HEK293 (cell line): ENCODE results near the gene PRRC2C.

ENCODE experiments used
- CTCF ChIA-PET: fragments of 350-600 bp; formaldehyde crosslinking; extraction: SDS; loops from one replicate; lab custom pipeline; 2021; ENCODE audit warnings: antibody characterized with exemption; lab: Yijun Ruan, JAX
- POLR2A ChIA-PET: fragments of 300-600 bp; formaldehyde crosslinking; extraction: SDS; loops from one replicate; lab custom pipeline; 2020; ENCODE audit warnings: antibody characterized with exemption, inconsistent platforms; lab: Yijun Ruan, JAX
- H3K27ac ChIP-seq: fragments of 200-500 bp; sonication (Bioruptor generic); 2 replicates; pipeline ENCODE4 v1.5.1; 2014; ENCODE audit warnings: low read depth, low read length, control low read depth, inconsistent platforms; ENCODE audit errors: extremely low read depth
- H3K36me3 ChIP-seq, 2 experiments: fragments of 200-500 bp in 1 of 2; sonication (Bioruptor generic) in 1 of 2; 1 replicate in 1 of 2; 2 replicates in 1 of 2; pipeline ENCODE4 v1.5.1; 2014 to 2017; ENCODE audit warnings: inconsistent platforms in 2 of 2, low read length in 2 of 2; ENCODE audit not compliant: control insufficient read depth in 2 of 2, insufficient read depth in 1 of 2
- H3K4me1 ChIP-seq: fragments of 200-500 bp; sonication (Bioruptor generic); 2 replicates; pipeline ENCODE4 v1.5.1; 2014; ENCODE audit warnings: mild to moderate bottlenecking, low read length, inconsistent platforms; ENCODE audit not compliant: control insufficient read depth, insufficient read depth
- H3K4me3 ChIP-seq: 2 replicates; pipeline ENCODE4 v1.5.1; 2011; ENCODE audit warnings: low read depth, mild to moderate bottlenecking, control low read depth, low read length, moderate library complexity
- H3K9me3 ChIP-seq: fragments of 200-500 bp; sonication (Bioruptor generic); 2 replicates; pipeline ENCODE4 v1.5.1; 2014; ENCODE audit warnings: low read depth, low read length, inconsistent platforms; ENCODE audit not compliant: control insufficient read depth, insufficient read depth
- BCL11A ChIP-seq: fragments of 450-650 bp; formaldehyde crosslinking; IDR thresholded peaks from 2 replicates; pipeline ENCODE4 v1.5.1; 2016; ENCODE audit warnings: low read depth, missing biosample characterization, missing genetic modification characterization
- CTCF ChIP-seq: fragments of 450-650 bp; formaldehyde crosslinking; IDR thresholded peaks from 2 replicates; pipeline ENCODE4 v1.5.1; 2016; ENCODE audit warnings: missing biosample characterization, missing genetic modification characterization
- ZBTB8A ChIP-seq: fragments of 450-650 bp; formaldehyde crosslinking; IDR thresholded peaks from 2 replicates; pipeline ENCODE4 v1.5.1; 2016; ENCODE audit warnings: missing biosample characterization, missing genetic modification characterization
- ZNF214 ChIP-seq: fragments of 450-650 bp; formaldehyde crosslinking; IDR thresholded peaks from 2 replicates; pipeline ENCODE4 v1.5.1; 2017; ENCODE audit warnings: missing biosample characterization, mild to moderate bottlenecking, missing genetic modification characterization, borderline replicate concordance
- ZNF26 ChIP-seq: fragments of 450-650 bp; formaldehyde crosslinking; IDR thresholded peaks from 2 replicates; pipeline ENCODE4 v1.5.1; 2016; ENCODE audit warnings: missing biosample characterization, missing genetic modification characterization
- ZNF416 ChIP-seq: fragments of 450-650 bp; formaldehyde crosslinking; IDR thresholded peaks from 2 replicates; pipeline ENCODE4 v1.5.1; 2016; ENCODE audit warnings: missing biosample characterization, missing genetic modification characterization
- ZNF501 ChIP-seq: fragments of 450-650 bp; formaldehyde crosslinking; IDR thresholded peaks from 2 replicates; pipeline ENCODE4 v1.5.1; 2016; ENCODE audit warnings: missing biosample characterization, missing genetic modification characterization
- ZNF544 ChIP-seq: fragments of 450-650 bp; formaldehyde crosslinking; IDR thresholded peaks from 2 replicates; pipeline ENCODE4 v1.5.0; 2017; ENCODE audit warnings: missing biosample characterization, missing genetic modification characterization
- ZNF626 ChIP-seq: fragments of 450-650 bp; sonication (Bioruptor Pico); formaldehyde crosslinking; IDR thresholded peaks from 2 replicates; pipeline ENCODE4 v1.5.1; 2018; ENCODE audit warnings: missing biosample characterization, missing genetic modification characterization, inconsistent platforms
- ZNF747 ChIP-seq: fragments of 450-650 bp; formaldehyde crosslinking; IDR thresholded peaks from 2 replicates; pipeline ENCODE4 v1.5.1; 2016; ENCODE audit warnings: missing biosample characterization, missing genetic modification characterization
- ZNF792 ChIP-seq: fragments of 450-650 bp; formaldehyde crosslinking; IDR thresholded peaks from 2 replicates; pipeline ENCODE4 v1.5.1; 2016; ENCODE audit warnings: missing biosample characterization, missing genetic modification characterization
- TF ChIP-seq, protein P1 (sequence below): fragments of 450-650 bp; formaldehyde crosslinking; conservative IDR thresholded peaks from 2 replicates; pipeline ENCODE4 v1.5.1; 2016; ENCODE audit warnings: low read depth, missing biosample characterization, missing genetic modification characterization
- TF ChIP-seq, protein P2 (sequence below): fragments of 450-650 bp; formaldehyde crosslinking; optimal IDR thresholded peaks from 2 replicates; pipeline ENCODE3; 2016; ENCODE audit warnings: missing biosample characterization, mild to moderate bottlenecking, missing genetic modification characterization

The PRRC2C gene

DNA sequence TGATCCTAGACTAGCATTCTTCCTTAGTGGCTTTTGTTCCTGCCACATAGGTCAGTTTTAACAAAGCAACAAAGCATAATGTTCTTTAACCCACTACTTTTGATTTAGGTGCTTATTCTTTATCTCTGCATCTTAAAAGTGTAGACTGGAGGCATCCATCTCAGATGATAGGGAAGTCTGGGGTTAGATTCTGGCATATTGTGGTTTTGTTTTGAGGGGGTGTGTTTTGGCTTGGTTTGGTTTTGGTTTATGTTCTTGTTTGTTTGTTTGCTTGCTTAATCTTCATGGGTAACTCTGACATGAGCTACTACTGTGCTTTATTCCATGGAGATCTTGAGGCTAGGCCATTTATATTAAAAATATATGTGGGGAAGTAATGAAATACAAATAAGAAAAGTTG, 96.4 kb downstream of the PRRC2C start (continued):
- no peak for TF ChIP-seq ZNF544 (tag by site-specific recombination)
- no peak for TF ChIP-seq ZNF747 (tag by site-specific recombination)

- Histone ChIP-seq H3K9me3 (no peaks in the 10 kb centered on the region), H3K27ac (no peak overlapping the region)
- POLR2A ChIA-PET = no interaction called here
- TF ChIP-seq ZNF26 = no peak
- no peak for TF ChIP-seq CTCF
- no peak for TF ChIP-seq ZNF626 (tag by site-specific recombination)
- no peak for TF ChIP-seq ZBTB8A
- TF ChIP-seq ZNF792 (tag by site-specific recombination) = no peak
- TF ChIP-seq ZNF501 (tag by site-specific recombination) = no peak
- TF ChIP-seq BCL11A (tag by site-specific recombination) = no peak
- no peak for TF ChIP-seq ZNF747 (tag by site-specific recombination)
- no peak for TF ChIP-seq ZNF416 (tag by site-specific recombination)
- TF ChIP-seq, all 188 proteins: peak for 0
- no peaks in the 10 kb centered on the region for H3K4me1 ChIP-seq
- H3K36me3 ChIP-seq = peaks cover 57 to 90% of the 10 kb centered on the region in 2 experiments
- no peak overlapping the region for H3K4me3 ChIP-seq
- CTCF ChIA-PET = interaction anchor here (0.9 kb wide), 1 partner anchor 62 kb away, joined by 4 read pairs; no protein-coding TSS in a partner anchor
Observed at GRCh38 chr1:171582589-171582988, 97.3 kb downstream of the PRRC2C start.

DNA sequence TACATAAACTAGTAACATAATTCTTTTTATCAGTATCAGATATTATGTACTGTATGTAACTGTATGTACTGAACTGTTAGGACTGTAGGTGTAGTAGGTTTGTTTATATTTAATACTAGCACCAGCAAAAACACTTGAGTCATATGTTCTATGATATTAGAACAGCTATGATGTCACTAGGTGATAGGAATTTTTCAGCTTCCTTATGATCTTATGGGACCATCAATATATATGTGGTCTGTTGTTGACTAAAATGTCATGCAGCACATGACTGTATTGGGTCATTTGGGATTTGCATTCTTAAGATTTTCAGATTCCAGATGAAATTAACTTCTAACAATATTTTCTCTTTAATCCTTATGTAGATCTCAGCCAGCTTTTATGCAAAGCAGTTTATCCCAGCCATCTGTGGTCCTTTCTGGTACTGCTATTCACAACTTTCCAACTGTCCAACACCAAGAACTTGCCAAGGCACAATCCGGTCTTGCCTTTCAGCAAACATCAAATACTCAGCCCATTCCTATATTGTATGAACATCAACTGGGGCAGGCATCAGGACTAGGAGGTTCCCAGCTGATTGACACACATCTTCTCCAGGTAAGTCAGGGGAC, 98.4 kb downstream of the PRRC2C start:
- no peaks in the 10 kb centered on the region for H3K9me3 ChIP-seq
- ChIA-PET CTCF (interaction anchor here (0.9 kb wide), 1 partner anchor 61 kb away, joined by 4 read pairs; no protein-coding TSS in a partner anchor), POLR2A (no interaction called here)
- no peaks in the 10 kb centered on the region for H3K4me1 ChIP-seq
- H3K4me3 ChIP-seq = no peak overlapping the region
- H3K36me3 ChIP-seq = peaks cover 55 to 89% of the 10 kb centered on the region in 2 experiments
- TF ChIP-seq, protein P1, sequence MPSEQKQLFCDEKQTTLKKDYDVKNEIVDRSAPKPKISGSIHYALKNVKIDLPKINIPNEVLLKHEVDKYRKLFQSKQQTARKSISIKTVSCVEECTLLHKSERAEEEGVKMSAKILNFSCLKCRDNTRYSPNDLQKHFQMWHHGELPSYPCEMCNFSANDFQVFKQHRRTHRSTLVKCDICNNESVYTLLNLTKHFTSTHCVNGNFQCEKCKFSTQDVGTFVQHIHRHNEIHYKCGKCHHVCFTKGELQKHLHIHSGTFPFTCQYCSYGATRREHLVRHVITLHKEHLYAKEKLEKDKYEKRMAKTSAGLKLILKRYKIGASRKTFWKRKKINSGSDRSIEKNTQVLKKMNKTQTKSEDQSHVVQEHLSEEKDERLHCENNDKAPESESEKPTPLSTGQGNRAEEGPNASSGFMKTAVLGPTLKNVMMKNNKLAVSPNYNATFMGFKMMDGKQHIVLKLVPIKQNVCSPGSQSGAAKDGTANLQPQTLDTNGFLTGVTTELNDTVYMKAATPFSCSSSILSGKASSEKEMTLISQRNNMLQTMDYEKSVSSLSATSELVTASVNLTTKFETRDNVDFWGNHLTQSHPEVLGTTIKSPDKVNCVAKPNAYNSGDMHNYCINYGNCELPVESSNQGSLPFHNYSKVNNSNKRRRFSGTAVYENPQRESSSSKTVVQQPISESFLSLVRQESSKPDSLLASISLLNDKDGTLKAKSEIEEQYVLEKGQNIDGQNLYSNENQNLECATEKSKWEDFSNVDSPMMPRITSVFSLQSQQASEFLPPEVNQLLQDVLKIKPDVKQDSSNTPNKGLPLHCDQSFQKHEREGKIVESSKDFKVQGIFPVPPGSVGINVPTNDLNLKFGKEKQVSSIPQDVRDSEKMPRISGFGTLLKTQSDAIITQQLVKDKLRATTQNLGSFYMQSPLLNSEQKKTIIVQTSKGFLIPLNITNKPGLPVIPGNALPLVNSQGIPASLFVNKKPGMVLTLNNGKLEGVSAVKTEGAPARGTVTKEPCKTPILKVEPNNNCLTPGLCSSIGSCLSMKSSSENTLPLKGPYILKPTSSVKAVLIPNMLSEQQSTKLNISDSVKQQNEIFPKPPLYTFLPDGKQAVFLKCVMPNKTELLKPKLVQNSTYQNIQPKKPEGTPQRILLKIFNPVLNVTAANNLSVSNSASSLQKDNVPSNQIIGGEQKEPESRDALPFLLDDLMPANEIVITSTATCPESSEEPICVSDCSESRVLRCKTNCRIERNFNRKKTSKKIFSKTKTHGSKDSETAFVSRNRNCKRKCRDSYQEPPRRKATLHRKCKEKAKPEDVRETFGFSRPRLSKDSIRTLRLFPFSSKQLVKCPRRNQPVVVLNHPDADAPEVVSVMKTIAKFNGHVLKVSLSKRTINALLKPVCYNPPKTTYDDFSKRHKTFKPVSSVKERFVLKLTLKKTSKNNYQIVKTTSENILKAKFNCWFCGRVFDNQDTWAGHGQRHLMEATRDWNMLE = no peak
- TF ChIP-seq, protein P2, sequence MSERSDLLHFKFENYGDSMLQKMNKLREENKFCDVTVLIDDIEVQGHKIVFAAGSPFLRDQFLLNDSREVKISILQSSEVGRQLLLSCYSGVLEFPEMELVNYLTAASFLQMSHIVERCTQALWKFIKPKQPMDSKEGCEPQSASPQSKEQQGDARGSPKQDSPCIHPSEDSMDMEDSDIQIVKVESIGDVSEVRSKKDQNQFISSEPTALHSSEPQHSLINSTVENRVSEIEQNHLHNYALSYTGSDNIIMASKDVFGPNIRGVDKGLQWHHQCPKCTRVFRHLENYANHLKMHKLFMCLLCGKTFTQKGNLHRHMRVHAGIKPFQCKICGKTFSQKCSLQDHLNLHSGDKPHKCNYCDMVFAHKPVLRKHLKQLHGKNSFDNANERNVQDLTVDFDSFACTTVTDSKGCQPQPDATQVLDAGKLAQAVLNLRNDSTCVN (tag by site-specific recombination) = no peak
- TF ChIP-seq ZNF214 (tag by site-specific recombination) = no peak
- H3K27ac ChIP-seq = no peak overlapping the region
